GM12891 (cell line): ENCODE data around the gene TUBA1A.

Experiments
- POLR2A ChIP-seq: IDR thresholded peaks from 2 replicates; pipeline ENCODE4 v1.6.1; 2011; ENCODE audit warnings: low read depth, low read length, control low read depth
- POLR2AphosphoS5 ChIP-seq: IDR thresholded peaks from 2 replicates; pipeline ENCODE4 v1.6.1; 2011; ENCODE audit warnings: low read depth, low read length, control low read depth

DNA sequence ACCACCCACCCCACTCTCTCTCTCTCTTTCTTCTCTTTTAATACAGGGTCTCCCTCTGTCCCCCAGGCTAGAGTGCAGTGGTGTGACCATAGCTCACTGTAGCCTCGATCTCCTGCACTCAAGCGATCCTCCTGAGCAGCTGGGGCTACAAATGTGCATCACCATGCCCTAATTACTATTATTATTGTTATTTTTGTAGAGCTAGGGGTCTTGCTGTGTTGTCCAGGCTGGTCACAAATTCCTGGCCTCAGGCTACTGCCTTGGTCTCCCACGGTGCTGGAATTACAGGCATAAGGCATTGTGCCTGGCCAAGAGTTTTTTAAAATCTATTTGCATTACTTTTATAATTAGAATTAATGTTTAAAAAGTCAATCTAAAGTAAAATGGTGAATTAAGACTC lies 34.7 kb downstream of the TUBA1A start:
- TF ChIP-seq POLR2AphosphoS5 (no peak), POLR2A (no peak)
